GM21737 (cell line): ENCODE results near the gene CDH6.

Source experiments
- ATAC-seq: cut with Tn5 transposase; IDR thresholded peaks from one replicate; pipeline ENCODE4 v1.9.1; 2021; ENCODE audit warnings: mild to moderate bottlenecking, moderate library complexity; ENCODE audit not compliant: unreplicated experiment

Gene CDH6

GRCh38 chr5:31193591-31194467 lies at the start of gene CDH6:
TSS of gene CDH6 (plus strand) at chr5:31193686. CDS start at chr5:31267474, 73,788 bp downstream.
- no peak for ATAC-seq

- ATAC-seq: no peak
Observed at GRCh38 chr5:31144364-31144763, 49.1 kb upstream of the CDH6 start.

GRCh38 chr5:31148959-31149475 lies 44.5 kb upstream of the CDH6 start:
- no peak for ATAC-seq

GRCh38 chr5:31153521-31153920 lies 40.0 kb upstream of the CDH6 start:
- ATAC-seq: no peak

- no peak for ATAC-seq
Observed at GRCh38 chr5:31156631-31157160, 36.8 kb upstream of the CDH6 start.

GRCh38 chr5:31157720-31158119 lies 35.8 kb upstream of the CDH6 start:
- no peak for ATAC-seq

GRCh38 chr5:31158686-31159085 lies 34.8 kb upstream of the CDH6 start:
- no peak for ATAC-seq

- no peak for ATAC-seq
Observed at GRCh38 chr5:31161781-31162181, 31.7 kb upstream of the CDH6 start.

GRCh38 chr5:31165729-31166128 lies 27.8 kb upstream of the CDH6 start:
- no peak for ATAC-seq

GRCh38 chr5:31169379-31169778 lies 24.1 kb upstream of the CDH6 start:
- ATAC-seq: no peak

- no peak for ATAC-seq
Observed at GRCh38 chr5:31172881-31173280, 20.6 kb upstream of the CDH6 start.

GRCh38 chr5:31173614-31174013 lies 19.9 kb upstream of the CDH6 start:
- no peak for ATAC-seq

GRCh38 chr5:31181376-31181987 lies 12.0 kb upstream of the CDH6 start:
- ATAC-seq: no peak

GRCh38 chr5:31182136-31182535 lies 11.3 kb upstream of the CDH6 start:
- no peak for ATAC-seq

- ATAC-seq: no peak
Observed at GRCh38 chr5:31185951-31186350, 7.5 kb upstream of the CDH6 start.

- no peak for ATAC-seq
Observed at GRCh38 chr5:31186672-31187267, 6.7 kb upstream of the CDH6 start.

- no peak for ATAC-seq
Observed at GRCh38 chr5:31187591-31187990, 5.9 kb upstream of the CDH6 start.

GRCh38 chr5:31192442-31192841 lies 1.0 kb upstream of the CDH6 start:
- ATAC-seq: no peak

- ATAC-seq: no peak
Observed at GRCh38 chr5:31193116-31193515, 370 bp upstream of the CDH6 start.

- ATAC-seq: no peak
Observed at GRCh38 chr5:31194468-31194813, 955 bp downstream of the CDH6 start.

- no peak for ATAC-seq
Observed at GRCh38 chr5:31194892-31195555, 1.5 kb downstream of the CDH6 start.
